NCI-H1105 (cell line): ENCODE measurements around the gene IL20.

ENCODE experiments used
- DNase-seq: peaks from one replicate; lab custom pipeline; 2025; lab: John Stamatoyannopoulos, UW

The IL20 gene

GRCh38 chr1:206864939-206865671, at the start of gene IL20:
IL20 (plus strand) TSS chr1:206865623; CDS start chr1:206865853, 230 bp downstream.
- peak; percentile 52 for DNase-seq

- DNase-seq, result no peak
Measured at GRCh38 chr1:206816390-206817287, 48.8 kb upstream of the IL20 start.

DNA sequence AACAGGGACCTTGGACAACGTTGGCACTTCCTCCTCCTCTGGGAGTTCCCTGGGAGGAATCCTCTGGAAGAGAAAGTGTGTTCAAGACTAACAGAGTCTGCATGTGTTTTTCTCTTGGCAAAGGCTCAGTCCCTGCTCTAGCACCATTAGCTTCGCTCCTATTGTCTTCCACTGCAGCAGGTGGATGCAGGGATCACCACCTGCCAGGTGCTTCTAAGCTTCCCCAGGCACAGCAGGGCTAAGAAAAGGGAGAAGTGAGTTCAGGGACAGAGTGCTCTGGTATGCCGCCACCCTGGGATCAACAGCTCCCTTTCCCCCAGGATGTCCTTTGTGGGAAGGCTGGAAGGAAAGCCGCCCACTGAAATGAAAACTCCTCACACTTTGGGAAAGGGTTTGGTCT, 43.9 kb upstream of the IL20 start:
- DNase-seq, result peak; percentile 41

DNA sequence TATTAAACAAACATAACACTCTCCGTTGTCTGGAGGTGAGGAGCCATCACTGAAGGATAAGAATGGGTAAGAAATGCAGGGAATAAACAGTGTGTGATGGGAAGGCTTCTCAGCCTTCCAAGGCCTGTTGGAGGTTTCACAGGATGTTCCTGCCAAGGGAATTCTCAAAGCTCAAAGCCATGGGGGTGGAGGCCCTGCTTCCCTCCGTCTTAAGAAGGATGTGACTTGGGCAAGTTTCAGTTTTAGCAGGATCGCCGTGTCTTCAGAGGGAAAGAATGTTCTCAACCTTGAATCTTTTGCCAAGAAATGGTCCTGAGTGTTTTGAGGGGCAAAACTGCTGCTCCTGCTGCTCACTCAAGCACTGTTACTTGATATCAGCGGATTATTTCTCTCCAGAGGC, 41.7 kb upstream of the IL20 start:
- DNase-seq, result no peak

- DNase-seq, result no peak
Measured at GRCh38 chr1:206824331-206824730, 41.1 kb upstream of the IL20 start.

- DNase-seq, result peak; percentile 65
Measured at GRCh38 chr1:206826394-206826793, 39.0 kb upstream of the IL20 start.

GRCh38 chr1:206828061-206828460, 37.4 kb upstream of the IL20 start:
- DNase-seq, result no peak

DNA sequence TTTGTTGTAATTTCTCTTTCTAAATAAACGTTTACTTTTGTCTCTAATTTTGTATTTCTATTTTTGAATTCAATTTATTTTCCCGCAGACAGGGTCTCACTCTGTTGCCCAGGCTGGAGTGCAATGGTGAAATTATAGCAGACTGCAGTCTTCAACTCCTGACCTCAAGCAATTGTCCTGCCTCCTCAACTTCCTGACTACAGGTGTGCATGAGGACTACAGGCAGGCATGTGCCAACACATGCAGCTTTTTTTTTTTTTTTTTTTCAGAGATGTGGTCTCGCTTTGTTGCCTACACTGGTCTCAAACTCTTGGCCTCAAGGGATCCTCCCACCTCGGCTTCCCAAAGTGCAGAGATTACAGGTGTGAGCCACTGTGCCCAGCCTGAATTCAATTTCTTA, 36.7 kb upstream of the IL20 start:
- DNase-seq, result no peak

GRCh38 chr1:206829282-206829681, 36.1 kb upstream of the IL20 start:
- DNase-seq, result no peak

DNA sequence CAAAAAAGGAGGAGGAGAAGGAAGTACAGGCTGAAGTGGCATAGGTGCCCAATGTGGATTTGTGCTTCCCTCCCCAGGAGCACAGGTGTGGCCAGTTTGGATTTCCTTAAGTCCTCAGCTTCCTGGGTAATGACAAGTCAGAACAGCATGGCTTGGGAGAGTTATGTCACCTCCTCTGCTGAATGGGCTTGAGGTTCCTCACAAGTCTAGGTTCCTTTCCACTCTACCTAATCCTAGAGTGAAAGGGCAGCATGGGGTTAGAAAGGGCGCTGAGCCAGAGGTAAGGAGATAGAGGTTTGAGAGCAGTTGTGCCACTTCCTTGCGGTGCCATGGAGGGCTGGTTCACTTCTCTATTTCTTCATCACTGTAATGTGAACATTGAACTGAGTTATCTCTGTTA, 35.5 kb upstream of the IL20 start:
- DNase-seq, result no peak

DNA sequence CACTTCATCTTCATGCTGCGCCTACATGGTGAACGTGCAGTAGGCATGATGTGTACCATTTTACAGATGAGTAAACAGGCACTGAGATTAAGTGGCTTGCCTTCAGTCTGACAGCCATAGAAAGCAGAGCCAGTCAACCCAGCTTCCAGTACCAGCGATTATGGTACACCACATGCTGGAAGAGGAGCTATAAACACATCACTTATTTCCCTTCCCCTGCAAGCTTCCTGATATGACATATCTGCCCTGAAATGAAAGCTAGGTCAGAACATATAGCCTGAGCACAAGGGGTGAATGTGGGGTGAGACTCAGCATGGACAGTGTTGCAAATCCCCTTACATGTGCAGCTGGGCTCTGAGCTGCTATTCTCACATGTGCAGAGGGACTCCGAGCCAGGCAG, 33.8 kb upstream of the IL20 start:
- DNase-seq, result no peak

DNA sequence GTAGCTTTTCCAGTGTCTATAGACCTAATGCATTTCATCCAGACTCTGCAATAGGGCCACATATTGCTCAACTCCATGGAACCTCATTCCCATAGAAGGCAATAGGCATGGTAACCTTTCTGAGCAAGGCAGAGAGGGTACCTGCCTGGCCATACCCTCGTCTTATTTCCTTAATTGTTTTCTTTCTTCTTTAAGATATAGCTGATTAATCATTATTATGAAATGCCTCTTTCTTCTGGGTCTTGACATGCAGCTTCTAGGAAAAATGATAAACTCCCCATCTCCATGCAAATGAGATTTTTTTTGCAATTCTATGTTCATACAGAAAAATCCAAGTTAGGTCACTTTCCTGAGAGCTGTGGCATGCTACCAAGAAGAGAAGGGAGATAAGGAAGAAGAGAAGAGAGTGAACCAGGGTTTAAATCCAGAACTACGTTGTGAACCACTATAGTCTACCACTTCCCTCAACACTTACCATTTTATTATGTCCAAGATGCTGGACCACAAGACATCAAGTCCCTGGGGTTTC, 33.0 kb upstream of the IL20 start:
- no peak for DNase-seq

DNA sequence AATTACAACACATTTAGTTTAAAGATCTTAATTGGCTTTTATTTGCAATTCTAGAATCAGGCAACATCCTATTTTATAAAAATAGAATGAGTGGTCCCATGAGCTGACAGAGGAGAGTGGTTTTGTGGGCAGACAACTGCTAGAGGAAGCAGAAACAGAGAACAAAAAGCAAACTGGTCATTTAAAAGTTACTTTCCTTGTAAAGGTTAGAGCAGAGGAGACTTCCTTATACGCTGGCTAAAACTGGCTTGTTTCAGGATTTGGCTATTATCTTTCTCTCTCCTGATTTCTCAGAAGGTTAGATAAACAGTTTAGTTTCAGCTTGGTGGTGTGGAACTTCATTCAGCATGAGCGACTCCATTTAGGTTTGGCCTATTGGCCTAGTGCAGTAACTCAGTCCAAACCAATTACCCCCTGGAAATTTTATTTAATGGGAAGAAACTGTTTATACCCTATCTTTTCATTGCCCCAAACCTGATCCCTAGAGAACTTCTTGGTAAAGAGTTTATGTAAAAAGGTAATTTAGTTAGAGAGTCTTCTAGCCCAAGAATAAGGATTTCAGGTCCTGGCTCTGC, 32.2 kb upstream of the IL20 start:
- DNase-seq, result no peak

DNA sequence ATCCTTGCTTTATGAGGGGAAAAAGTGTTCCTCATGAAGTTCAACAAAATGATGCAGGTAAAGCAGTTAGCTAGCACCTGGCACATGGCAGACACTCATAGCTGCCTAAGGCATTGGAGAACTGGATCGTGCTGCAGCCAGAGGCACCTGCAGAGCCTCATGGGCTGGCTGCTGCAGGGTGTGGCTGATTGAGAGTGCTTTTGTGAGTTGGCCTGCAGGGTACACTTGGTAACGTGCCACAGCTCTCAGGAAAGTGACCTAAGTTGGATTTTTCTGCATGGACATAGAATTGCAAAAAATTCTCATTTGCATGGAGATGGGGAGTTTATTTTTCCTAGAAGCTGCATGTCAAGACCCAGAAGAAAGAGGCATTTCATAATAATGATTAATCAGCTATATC, 31.6 kb upstream of the IL20 start:
- DNase-seq, result peak; percentile 34

DNA sequence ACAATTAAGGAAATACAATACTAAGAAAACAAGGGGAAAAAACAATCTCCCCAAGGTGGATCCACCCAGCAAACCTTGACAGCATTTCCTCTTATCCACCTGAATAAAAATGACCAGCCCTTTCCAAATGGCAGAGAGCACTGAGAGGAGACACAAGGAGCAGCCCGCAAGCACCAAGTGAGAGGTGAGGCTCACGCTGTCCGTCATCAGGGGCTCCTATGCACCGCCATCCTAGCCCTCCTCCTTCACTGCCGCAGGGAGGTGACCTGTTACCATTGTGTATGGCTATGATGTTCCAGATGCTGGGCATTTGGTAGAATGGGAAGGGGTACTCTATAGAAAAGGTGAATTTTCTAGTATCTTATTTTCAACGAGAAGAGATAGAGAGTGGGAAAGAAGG, 31.2 kb upstream of the IL20 start:
- no peak for DNase-seq

GRCh38 chr1:206834711-206835110, 30.7 kb upstream of the IL20 start:
- no peak for DNase-seq

DNA sequence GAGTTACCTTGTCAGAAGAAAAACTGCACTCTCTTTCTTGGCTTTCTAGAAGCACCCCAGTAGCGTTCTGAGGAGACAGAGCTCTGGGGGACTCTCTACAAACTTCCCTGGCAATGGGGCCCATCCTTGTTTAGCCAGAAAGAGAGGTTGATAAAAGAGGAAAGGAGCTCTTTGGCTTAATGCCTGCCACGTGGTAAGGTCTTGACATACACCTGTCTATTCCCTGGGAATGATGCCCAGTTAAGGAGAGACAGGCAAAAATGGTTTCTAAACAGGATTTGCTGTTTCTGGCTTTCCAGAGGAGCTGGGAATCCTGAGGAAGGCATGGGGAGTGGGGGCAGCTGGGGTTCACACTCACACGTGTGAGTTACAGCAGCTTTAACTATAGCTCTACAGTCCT, 30.2 kb upstream of the IL20 start:
- DNase-seq, result peak; percentile 81

DNA sequence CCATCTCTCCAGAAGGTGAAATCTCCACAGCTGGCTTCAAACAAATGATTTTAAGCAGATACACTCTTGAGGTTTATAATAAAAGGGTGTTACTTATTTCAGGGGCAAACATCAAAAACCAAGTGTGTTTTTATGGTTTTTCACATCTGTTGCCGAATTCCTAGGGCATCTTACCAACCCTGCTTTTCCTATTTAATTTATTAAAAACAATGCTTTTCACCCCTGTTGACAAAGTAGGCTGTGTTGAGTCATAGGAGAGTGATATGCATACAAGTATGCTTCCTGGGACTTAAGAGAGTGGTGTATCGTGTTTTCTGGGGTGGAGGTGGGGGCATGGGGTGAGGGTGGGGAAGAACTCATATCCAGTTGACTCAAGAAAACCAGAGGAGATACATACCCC, 29.3 kb upstream of the IL20 start:
- DNase-seq, result no peak

- no peak for DNase-seq
Measured at GRCh38 chr1:206839006-206839560, 26.3 kb upstream of the IL20 start.

DNA sequence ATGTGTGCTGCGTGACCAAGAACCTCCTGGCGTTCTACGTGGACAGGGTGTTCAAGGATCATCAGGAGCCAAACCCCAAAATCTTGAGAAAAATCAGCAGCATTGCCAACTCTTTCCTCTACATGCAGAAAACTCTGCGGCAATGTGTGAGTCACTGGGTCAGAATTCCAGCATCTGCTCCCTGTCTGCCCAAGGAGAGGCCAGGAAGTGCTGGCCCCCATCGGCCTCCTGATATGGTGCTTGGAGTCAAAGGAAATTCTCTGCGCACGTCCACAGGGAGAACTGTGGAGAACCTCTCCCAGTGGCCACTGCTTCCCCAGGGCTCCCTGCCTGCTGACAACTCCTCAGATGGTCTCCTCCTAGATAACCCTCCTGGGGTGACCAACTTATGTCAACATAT, 25.6 kb upstream of the IL20 start:
- DNase-seq, result no peak

GRCh38 chr1:206841609-206842323, 23.7 kb upstream of the IL20 start:
- no peak for DNase-seq

- DNase-seq, result peak; percentile 7
Measured at GRCh38 chr1:206842854-206843253, 22.6 kb upstream of the IL20 start.
